ENCODE data around the gene MIS18BP1. TPM values are rescaled to one million over a fixed set of nuclear protein-coding genes. Genes with fewer than 3 reads are reported as not detected.

MIS18BP1 gene
- total RNA-seq, 3 donors from 2014 or later, result 46.7 to 64.4 (median 48.5) TPM

GRCh38 chr14:45271858-45272537, 19.0 kb upstream of the MIS18BP1 start:
- intact Hi-C loops (cut with DNase I; ENCODE audit: low total_unique reads), result no loop called here

GRCh38 chr14:45270031-45270430, 17.0 kb upstream of the MIS18BP1 start:
- no peaks in the 10 kb centered on the region for H3K27me3 ChIP-seq
- H3K4me1 ChIP-seq, result no peaks in the 10 kb centered on the region
- no peaks in the 10 kb centered on the region for H3K9me3 ChIP-seq
- H3K4me3 ChIP-seq, result no peak overlapping the region
- H3K36me3 ChIP-seq, result no peaks in the 10 kb centered on the region
- TF ChIP-seq POLR2AphosphoS5 (IDR thresholded peaks at IDR 0.05) (no peak), CTCF (IDR thresholded peaks at IDR 0.05) (no peak), POLR2A (IDR thresholded peaks at IDR 0.05) (no peak)
- no peak overlapping the region for H3K27ac ChIP-seq
- DNase-seq (ENCODE audit: low spot score in 2 of 2), result no peak
- intact Hi-C loops (cut with DNase I; ENCODE audit: low total_unique reads), result no loop called here

More at GRCh38 chr14:45271858-45272537, 19.0 kb upstream of the MIS18BP1 start:
- no peaks in the 10 kb centered on the region for H3K36me3 ChIP-seq
- no peak for DNase-seq (ENCODE audit: low spot score in 2 of 2)
- H3K27ac ChIP-seq, result no peak overlapping the region
- H3K4me3 ChIP-seq, result no peak overlapping the region
- TF ChIP-seq CTCF (IDR thresholded peaks at IDR 0.05), result no peak
- TF ChIP-seq POLR2AphosphoS5 (IDR thresholded peaks at IDR 0.05), result no peak
- no peak for TF ChIP-seq POLR2A (IDR thresholded peaks at IDR 0.05)
- H3K4me1 ChIP-seq, result no peaks in the 10 kb centered on the region
- H3K9me3 ChIP-seq, result no peaks in the 10 kb centered on the region
- no peaks in the 10 kb centered on the region for H3K27me3 ChIP-seq

GRCh38 chr14:45267071-45267470, 14.1 kb upstream of the MIS18BP1 start:
- Histone ChIP-seq H3K4me3 (no peak overlapping the region), H3K27me3 (no peaks in the 10 kb centered on the region), H3K36me3 (no peaks in the 10 kb centered on the region), H3K4me1 (no peaks in the 10 kb centered on the region), H3K9me3 (peaks cover 0 to 6% of the 10 kb centered on the region in 2 donors), H3K27ac (no peak overlapping the region)
- no peak for DNase-seq (ENCODE audit: low spot score in 2 of 2)
- no peak for TF ChIP-seq CTCF (IDR thresholded peaks at IDR 0.05)
- TF ChIP-seq POLR2A (IDR thresholded peaks at IDR 0.05), result no peak
- TF ChIP-seq POLR2AphosphoS5 (IDR thresholded peaks at IDR 0.05), result no peak
- intact Hi-C loops (cut with DNase I; ENCODE audit: low total_unique reads), result no loop called here

GRCh38 chr14:45262637-45263036, 9.6 kb upstream of the MIS18BP1 start:
- no peak for TF ChIP-seq CTCF (IDR thresholded peaks at IDR 0.05)
- TF ChIP-seq POLR2AphosphoS5 (IDR thresholded peaks at IDR 0.05), result no peak
- TF ChIP-seq POLR2A (IDR thresholded peaks at IDR 0.05), result no peak
- intact Hi-C loops (cut with DNase I; ENCODE audit: low total_unique reads), result no loop called here
- no peak for DNase-seq (ENCODE audit: low spot score in 2 of 2)
- peaks cover 11 to 17% of the 10 kb centered on the region in 2 donors for H3K9me3 ChIP-seq
- no peaks in the 10 kb centered on the region for H3K27me3 ChIP-seq
- no peak overlapping the region for H3K4me3 ChIP-seq
- H3K27ac ChIP-seq, result no peak overlapping the region
- H3K4me1 ChIP-seq, result no peaks in the 10 kb centered on the region
- H3K36me3 ChIP-seq, result no peaks in the 10 kb centered on the region

GRCh38 chr14:45261209-45261608, 8.2 kb upstream of the MIS18BP1 start:
- intact Hi-C loops (cut with DNase I; ENCODE audit: low total_unique reads), result no loop called here
- H3K27ac ChIP-seq, result no peak overlapping the region
- H3K36me3 ChIP-seq, result no peaks in the 10 kb centered on the region
- no peaks in the 10 kb centered on the region for H3K27me3 ChIP-seq
- H3K9me3 ChIP-seq, result peaks cover 11 to 17% of the 10 kb centered on the region in 2 donors
- H3K4me1 ChIP-seq, result no peaks in the 10 kb centered on the region
- no peak for DNase-seq (ENCODE audit: low spot score in 2 of 2)
- no peak for TF ChIP-seq CTCF (IDR thresholded peaks at IDR 0.05)
- H3K4me3 ChIP-seq, result no peak overlapping the region
